Caki2 (cell line): ENCODE measurements around the gene VCPKMT. TPM values are rescaled to one million over a fixed set of nuclear protein-coding genes. Genes with fewer than 3 reads are reported as not detected.
A peak's percentile ranks its signal among the peaks of the same experiment; 100 is the strongest.

Source experiments
- DNase-seq: peaks from one replicate; pipeline ENCODE4 v3.0.0-alpha.2; 2015; ENCODE audit warnings: low read depth
- in situ Hi-C: cut with HindIII; loops from 2 replicates; pipeline ENCODE4 v1.10.0; 2016; ENCODE audit warnings: low sequenced_read_pairs, low pct_unique_long_range_greater_than_20kb, mixed read lengths
- total RNA-seq: library from RNA; depleted of rRNA; stranded (reverse); fragments of >200 nt; shearing (Covaris generic); gene quantifications from 2 replicates; pipeline ENCODE4 v1.2.3, GENCODE V29; 2014; ENCODE audit warnings: low replicate concordance

Gene VCPKMT
- total RNA-seq, 1 experiment from 2014 or later = 5.9 TPM

- in situ Hi-C loops = no loop called here
Measured at GRCh38 chr14:50072395-50072794, 44.0 kb downstream of the VCPKMT start.

GRCh38 chr14:50070840-50071548 is 45.4 kb downstream of the VCPKMT start:
- in situ Hi-C loops = no loop called here
- no peak for DNase-seq

More at GRCh38 chr14:50072395-50072794, 44.0 kb downstream of the VCPKMT start:
- DNase-seq = no peak

- in situ Hi-C loops = no loop called here
- no peak for DNase-seq
Measured at GRCh38 chr14:50070230-50070629, 46.1 kb downstream of the VCPKMT start.

- no peak for DNase-seq
- in situ Hi-C loops = no loop called here
Measured at GRCh38 chr14:50069325-50069724, 47.0 kb downstream of the VCPKMT start.

GRCh38 chr14:50068496-50068895 is 47.9 kb downstream of the VCPKMT start:
- in situ Hi-C loops = no loop called here
- DNase-seq = no peak

- in situ Hi-C loops = no loop called here
- peak; percentile 51 for DNase-seq
Measured at GRCh38 chr14:50067723-50068495, 48.5 kb downstream of the VCPKMT start.

- in situ Hi-C loops = no loop called here
- no peak for DNase-seq
Measured at GRCh38 chr14:50065583-50065982, 50.8 kb downstream of the VCPKMT start.

- in situ Hi-C loops = no loop called here
- no peak for DNase-seq
Measured at GRCh38 chr14:50064993-50065392, 51.4 kb downstream of the VCPKMT start.

GRCh38 chr14:50063876-50064420 is 52.4 kb downstream of the VCPKMT start:
- DNase-seq = no peak
- in situ Hi-C loops = no loop called here

GRCh38 chr14:50062438-50063085 is 53.8 kb downstream of the VCPKMT start:
- peak; percentile 94 for DNase-seq
- in situ Hi-C loops = no loop called here

GRCh38 chr14:50061664-50062437 is 54.5 kb downstream of the VCPKMT start:
- peak; percentile 85 for DNase-seq
- in situ Hi-C loops = no loop called here

- peak; percentile 88 for DNase-seq
- in situ Hi-C loops = no loop called here
Measured at GRCh38 chr14:50060871-50061663, 55.3 kb downstream of the VCPKMT start.

GRCh38 chr14:50059763-50060616 is 56.4 kb downstream of the VCPKMT start:
- no peak for DNase-seq
- in situ Hi-C loops = no loop called here
